Muscle of back (tissue), 11 donors: ENCODE data around the gene FNTB. TPM values are rescaled to one million over a fixed set of nuclear protein-coding genes. Genes with fewer than 3 reads are reported as not detected.

ENCODE experiments used
- DNase-seq, 3 donors: peaks; one replicate each; pipeline versions ENCODE4 v3.0.0 to v3.0.0-alpha.2; 2013
- polyA plus RNA-seq, 10 donors: library from polyadenylated mRNA; unstranded; fragments of 120-200 nt; gene quantifications; one replicate each; pipeline ENCODE4 v1.2.1, GENCODE V29; 2013; ENCODE audit not compliant: insufficient read length in 10 of 10

The FNTB gene
- polyA plus RNA-seq, 10 donors, result 15.2 to 26.5 (median 19.6) TPM

GRCh38 chr14:64974563-64974962, 12.1 kb upstream of the FNTB start:
- DNase-seq, result no peak

GRCh38 chr14:64979336-64980074, 7.2 kb upstream of the FNTB start:
- no peak for DNase-seq

- DNase-seq, result peak in 1 of 3 donors; percentile 72
These were observed 3.0 kb upstream of the FNTB start for GRCh38 chr14:64983439-64984310.

GRCh38 chr14:64987438-64987767, 708 bp downstream of the FNTB start:
- no peak for DNase-seq

- DNase-seq, result no peak
These were observed 3.6 kb downstream of the FNTB start for GRCh38 chr14:64990296-64990695.

- no peak for DNase-seq
These were observed 4.2 kb downstream of the FNTB start for GRCh38 chr14:64990939-64991338.

- no peak for DNase-seq
These were observed 5.7 kb downstream of the FNTB start for GRCh38 chr14:64992328-64992885.

- no peak for DNase-seq
These were observed 6.7 kb downstream of the FNTB start for GRCh38 chr14:64993266-64993930.

GRCh38 chr14:64994540-64994939, 7.8 kb downstream of the FNTB start:
- DNase-seq, result no peak

- DNase-seq, result no peak
These were observed 8.6 kb downstream of the FNTB start for GRCh38 chr14:64995291-64995690.

- DNase-seq, result no peak
These were observed 10.6 kb downstream of the FNTB start for GRCh38 chr14:64997108-64997794.

GRCh38 chr14:64998455-64998931, 11.8 kb downstream of the FNTB start:
- DNase-seq, result no peak

- DNase-seq, result peak in 2 of 3 donors; percentile 16 to 31
These were observed 14.3 kb downstream of the FNTB start for GRCh38 chr14:65000898-65001591.

GRCh38 chr14:65001723-65002122, 15.0 kb downstream of the FNTB start:
- peak in 2 of 3 donors; percentile 38 to 49 for DNase-seq

GRCh38 chr14:65002586-65003210, 16.0 kb downstream of the FNTB start:
- DNase-seq, result no peak

GRCh38 chr14:65003394-65003793, 16.7 kb downstream of the FNTB start:
- no peak for DNase-seq

- no peak for DNase-seq
These were observed 19.6 kb downstream of the FNTB start for GRCh38 chr14:65006261-65006721.

- DNase-seq, result no peak
These were observed 20.5 kb downstream of the FNTB start for GRCh38 chr14:65007202-65007601.

GRCh38 chr14:65010211-65010931, 23.7 kb downstream of the FNTB start:
- no peak for DNase-seq

GRCh38 chr14:65011538-65011937, 24.8 kb downstream of the FNTB start:
- no peak for DNase-seq
